WERI-Rb-1 (cell line): Measurements from ENCODE around the gene IGLON5.

ENCODE experiments used
- DNase-seq: peaks from one replicate; pipeline ENCODE4 v3.0.0-alpha.2; 2020
- H3K27ac ChIP-seq: fragments of 250-450 bp; sonication (Bioruptor Pico); 2 replicates; pipeline ENCODE4 v1.5.1; 2020; ENCODE audit warnings: mild to moderate bottlenecking, moderate library complexity
- H3K27me3 ChIP-seq: fragments of 250-450 bp; sonication (Bioruptor Pico); 2 replicates; pipeline ENCODE4 v1.5.1; 2021; ENCODE audit warnings: mild to moderate bottlenecking, low read depth, moderate library complexity; ENCODE audit not compliant: insufficient read depth, severe bottlenecking
- H3K36me3 ChIP-seq: fragments of 250-450 bp; sonication (Bioruptor Pico); 2 replicates; pipeline ENCODE4 v1.5.1; 2020; ENCODE audit warnings: mild to moderate bottlenecking, moderate library complexity
- H3K4me3 ChIP-seq: 2 replicates; pipeline ENCODE4 v1.5.1; 2011; ENCODE audit warnings: low read depth, mild to moderate bottlenecking, control low read depth, low read length
- H3K9me3 ChIP-seq: fragments of 250-450 bp; sonication (Bioruptor Pico); 2 replicates; pipeline ENCODE4 v1.5.1; 2021; ENCODE audit warnings: mild to moderate bottlenecking, moderate library complexity; ENCODE audit not compliant: severe bottlenecking
- TF ChIP-seq, protein P1 (sequence below): IDR thresholded peaks from 2 replicates; pipeline ENCODE4 v1.5.1; 2011; ENCODE audit warnings: low read depth, mild to moderate bottlenecking, control low read depth, inconsistent platforms, low read length

IGLON5 gene

DNA sequence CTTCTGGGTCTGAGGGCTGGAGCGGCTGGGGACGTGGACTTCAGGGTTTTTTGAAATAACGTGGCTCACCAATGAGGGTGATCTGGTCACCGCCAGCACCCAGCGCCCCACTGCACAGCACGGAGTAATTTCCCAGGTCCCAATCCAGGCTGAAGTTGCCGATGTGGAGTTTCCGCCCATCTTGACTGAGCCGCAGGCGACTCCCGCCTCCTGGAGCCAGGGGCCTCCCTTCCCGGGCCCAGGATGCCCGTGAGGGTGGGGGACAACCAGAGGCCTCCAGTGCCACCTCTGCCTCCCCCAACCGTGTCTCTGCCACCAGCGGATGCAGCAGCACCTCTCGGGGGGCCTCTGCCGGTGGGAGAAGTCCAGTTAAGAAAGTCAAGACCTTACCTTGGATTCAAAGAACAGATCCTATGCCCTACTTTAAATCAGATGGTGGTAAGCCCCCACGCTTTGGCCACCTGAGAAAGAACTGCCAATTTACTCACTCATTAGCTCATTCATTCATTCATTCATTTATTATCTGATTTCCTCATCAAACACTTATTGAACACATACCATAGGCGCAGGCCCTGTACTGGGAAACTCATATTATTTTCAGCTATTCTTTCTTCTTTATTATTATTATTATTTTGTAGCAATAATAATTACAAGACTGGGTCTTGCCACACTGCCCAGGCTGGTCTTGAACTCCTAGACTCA, 26.6 kb downstream of the IGLON5 start:
- TF ChIP-seq, protein P1, sequence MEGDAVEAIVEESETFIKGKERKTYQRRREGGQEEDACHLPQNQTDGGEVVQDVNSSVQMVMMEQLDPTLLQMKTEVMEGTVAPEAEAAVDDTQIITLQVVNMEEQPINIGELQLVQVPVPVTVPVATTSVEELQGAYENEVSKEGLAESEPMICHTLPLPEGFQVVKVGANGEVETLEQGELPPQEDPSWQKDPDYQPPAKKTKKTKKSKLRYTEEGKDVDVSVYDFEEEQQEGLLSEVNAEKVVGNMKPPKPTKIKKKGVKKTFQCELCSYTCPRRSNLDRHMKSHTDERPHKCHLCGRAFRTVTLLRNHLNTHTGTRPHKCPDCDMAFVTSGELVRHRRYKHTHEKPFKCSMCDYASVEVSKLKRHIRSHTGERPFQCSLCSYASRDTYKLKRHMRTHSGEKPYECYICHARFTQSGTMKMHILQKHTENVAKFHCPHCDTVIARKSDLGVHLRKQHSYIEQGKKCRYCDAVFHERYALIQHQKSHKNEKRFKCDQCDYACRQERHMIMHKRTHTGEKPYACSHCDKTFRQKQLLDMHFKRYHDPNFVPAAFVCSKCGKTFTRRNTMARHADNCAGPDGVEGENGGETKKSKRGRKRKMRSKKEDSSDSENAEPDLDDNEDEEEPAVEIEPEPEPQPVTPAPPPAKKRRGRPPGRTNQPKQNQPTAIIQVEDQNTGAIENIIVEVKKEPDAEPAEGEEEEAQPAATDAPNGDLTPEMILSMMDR = no peak
- Histone ChIP-seq H3K36me3 (no peaks in the 10 kb centered on the region), H3K27me3 (no peaks in the 10 kb centered on the region), H3K9me3 (no peaks in the 10 kb centered on the region), H3K27ac (no peak overlapping the region), H3K4me3 (no peak overlapping the region)
- no peak for DNase-seq

GRCh38 chr19:51338563-51339312, 27.3 kb downstream of the IGLON5 start:
- Histone ChIP-seq H3K27ac (peak overlapping the region; percentile 50), H3K9me3 (no peaks in the 10 kb centered on the region), H3K4me3 (peak overlapping the region; percentile 49), H3K27me3 (no peaks in the 10 kb centered on the region), H3K36me3 (no peaks in the 10 kb centered on the region)
- DNase-seq = peak; percentile 88
- TF ChIP-seq, protein P1 = peak; percentile 72

- TF ChIP-seq, protein P1 = no peak
- no peaks in the 10 kb centered on the region for H3K36me3 ChIP-seq
- peak overlapping the region; percentile 50 for H3K27ac ChIP-seq
- peak overlapping the region; percentile 49 for H3K4me3 ChIP-seq
- DNase-seq = no peak
- no peaks in the 10 kb centered on the region for H3K27me3 ChIP-seq
- H3K9me3 ChIP-seq = no peaks in the 10 kb centered on the region
Observed at GRCh38 chr19:51339313-51339686, 27.9 kb downstream of the IGLON5 start.

GRCh38 chr19:51339687-51340656, 28.5 kb downstream of the IGLON5 start:
- Histone ChIP-seq H3K4me3 (peak overlapping the region; percentile 49), H3K27me3 (no peaks in the 10 kb centered on the region), H3K36me3 (peaks cover 3% of the 10 kb centered on the region; the same call in 1 of the 2 replicates), H3K27ac (peak overlapping the region; percentile 68), H3K9me3 (no peaks in the 10 kb centered on the region)
- TF ChIP-seq, protein P1 = peak; percentile 26; the same call in 1 of the 2 replicates
- peak; percentile 99 for DNase-seq

GRCh38 chr19:51341066-51341465, 29.6 kb downstream of the IGLON5 start:
- H3K36me3 ChIP-seq = peaks cover 8% of the 10 kb centered on the region; the same call in 1 of the 2 replicates
- no peak overlapping the region; the same call in 1 of the 2 replicates for H3K27ac ChIP-seq
- no peaks in the 10 kb centered on the region for H3K27me3 ChIP-seq
- H3K9me3 ChIP-seq = no peaks in the 10 kb centered on the region
- DNase-seq = no peak
- TF ChIP-seq, protein P1 = no peak
- H3K4me3 ChIP-seq = no peak overlapping the region; the same call in 1 of the 2 replicates
